HG02759 (cell line): ENCODE measurements around the gene HCRT.
"Not testable (repeated sequence)": the region's sequence is repeated elsewhere in the genome, so short reads cannot be mapped to it uniquely, and the experiment has no call there.

ENCODE experiments used
- ATAC-seq: cut with Tn5 transposase; IDR thresholded peaks from one replicate; pipeline ENCODE4 v1.9.1; 2021; ENCODE audit warnings: mild to moderate bottlenecking, moderate library complexity; ENCODE audit not compliant: unreplicated experiment

Gene HCRT

GRCh38 chr17:42198897-42199296 lies 13.6 kb upstream of the HCRT start:
- ATAC-seq, result no peak

GRCh38 chr17:42197564-42198156 lies 12.4 kb upstream of the HCRT start:
- no peak for ATAC-seq

- ATAC-seq, result peak; percentile 90
Observed at GRCh38 chr17:42193969-42194899, 9.0 kb upstream of the HCRT start, which contains the start of gene GHDC. Gene GHDC (minus strand): TSS chr17:42194494. CDS start chr17:42193581, 913 bp downstream.

- ATAC-seq, result no peak
Observed at GRCh38 chr17:42193216-42193968, 8.1 kb upstream of the HCRT start.

- no peak for ATAC-seq
Observed at GRCh38 chr17:42192189-42193126, 7.2 kb upstream of the HCRT start.

GRCh38 chr17:42191275-42191608 lies 6.0 kb upstream of the HCRT start:
- no peak for ATAC-seq

- no peak for ATAC-seq
Observed at GRCh38 chr17:42190491-42191274, 5.4 kb upstream of the HCRT start.

- ATAC-seq, result no peak
Observed at GRCh38 chr17:42189651-42189965, 4.4 kb upstream of the HCRT start.

- no peak for ATAC-seq
Observed at GRCh38 chr17:42188749-42189650, 3.7 kb upstream of the HCRT start.

GRCh38 chr17:42187833-42188232 lies 2.6 kb upstream of the HCRT start:
- no peak for ATAC-seq

GRCh38 chr17:42186191-42186590 lies 939 bp upstream of the HCRT start:
- not testable (repeated sequence) for ATAC-seq

- no peak for ATAC-seq
Observed at GRCh38 chr17:42185621-42185930, 324 bp upstream of the HCRT start.

GRCh38 chr17:42183741-42184711 lies 1.2 kb downstream of the HCRT start:
- peak; percentile 74 for ATAC-seq

- no peak for ATAC-seq
Observed at GRCh38 chr17:42182927-42183734, 2.1 kb downstream of the HCRT start.

GRCh38 chr17:42181851-42182207 lies 3.4 kb downstream of the HCRT start:
- ATAC-seq, result no peak

GRCh38 chr17:42180922-42181850 lies 4.1 kb downstream of the HCRT start, which contains the start of gene KCNH4:
Gene KCNH4 (minus strand): TSS chr17:42181142. CDS start chr17:42180945, 197 bp downstream.
- peak; percentile 49 for ATAC-seq
